GM12878 (cell line): Measurements from ENCODE around the gene ZNF827.

Experiments
- KDM1A ChIP-seq: fragments of 200-600 bp; sonication (generic); IDR thresholded peaks from 2 replicates; pipeline ENCODE4 v1.6.1; 2016; ENCODE audit warnings: borderline replicate concordance
- POLR2AphosphoS5 ChIP-seq: IDR thresholded peaks from 2 replicates; pipeline ENCODE4 v1.6.1; 2011; ENCODE audit warnings: mild to moderate bottlenecking, low read length, inconsistent platforms
- RAD21 ChIP-seq: IDR thresholded peaks from 2 replicates; pipeline ENCODE4 v1.6.1; 2011; ENCODE audit warnings: mild to moderate bottlenecking, low read depth, low read length, moderate library complexity; ENCODE audit not compliant: insufficient read depth
- RBBP5 ChIP-seq: fragments of 200-600 bp; sonication (generic); conservative IDR thresholded peaks from 2 replicates; pipeline ENCODE4 v1.6.1; 2016
- SRF ChIP-seq, 2 experiments: IDR thresholded peaks; 2 replicates each; pipeline ENCODE4 v1.6.1; 2011; ENCODE audit warnings: low read depth in 2 of 2, low read length in 2 of 2, mild to moderate bottlenecking in 1 of 2, moderate library complexity in 1 of 2
- TARDBP ChIP-seq: IDR thresholded peaks from 2 replicates; pipeline ENCODE4 v1.6.1; 2016; ENCODE audit warnings: borderline replicate concordance
- TF ChIP-seq, protein P1 (sequence below), 3 experiments: IDR thresholded peaks in 2 of 3; conservative IDR thresholded peaks in 1 of 3; 2 replicates each; pipeline ENCODE4 v1.5.1; 2011; ENCODE audit warnings: low read depth in 3 of 3, low read length in 3 of 3, mild to moderate bottlenecking in 3 of 3, control low read depth in 2 of 3, moderate library complexity in 2 of 3, inconsistent platforms in 1 of 3, mixed read lengths in 1 of 3; ENCODE audit not compliant: control insufficient read depth in 2 of 3, insufficient read depth in 1 of 3; ENCODE audit errors: extremely low read depth in 1 of 3
- TF ChIP-seq, protein P2 (sequence below): IDR thresholded peaks from 2 replicates; pipeline ENCODE4 v1.6.1; 2012; ENCODE audit warnings: low read depth, low read length, improper control_type of control experiment
- TF ChIP-seq, protein P3 (sequence below): fragments of 450-650 bp; IDR thresholded peaks from 2 replicates; pipeline ENCODE4 v1.6.1; 2017; ENCODE audit warnings: mild to moderate bottlenecking, low read depth, inconsistent platforms; ENCODE audit not compliant: poor library complexity, severe bottlenecking

DNA sequence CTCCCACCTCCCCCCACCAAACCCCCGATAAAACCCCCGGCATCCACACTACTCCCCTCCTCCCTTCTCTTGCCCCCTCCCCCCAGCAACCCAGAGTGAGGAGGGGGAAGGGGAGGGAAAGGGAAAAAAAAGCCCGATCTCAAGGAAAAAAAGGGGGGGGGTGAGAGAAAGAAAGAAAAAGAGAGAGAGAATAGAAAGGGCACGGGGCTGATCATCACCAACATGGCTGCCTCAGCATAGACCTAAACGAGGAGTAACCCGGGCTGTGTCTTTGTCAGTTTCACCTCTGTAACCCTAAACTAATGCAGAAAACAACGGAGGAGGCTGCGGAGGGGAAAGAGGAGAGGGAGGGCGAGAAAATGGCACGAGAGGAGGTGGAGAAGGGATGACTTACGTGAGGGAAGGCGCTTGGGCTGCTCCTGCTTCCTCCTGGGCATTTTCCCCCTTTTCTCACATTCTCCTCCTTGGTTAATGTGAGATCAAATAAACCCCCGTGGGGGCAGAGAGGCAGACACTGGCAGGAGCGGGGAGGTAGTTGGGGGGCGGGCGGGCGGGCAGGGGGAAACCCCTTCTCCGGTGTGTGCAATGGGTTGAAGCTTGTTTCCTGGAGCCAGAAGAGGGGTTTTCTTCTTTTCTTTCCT lies 532 bp downstream of the ZNF827 start:
- TF ChIP-seq SRF (IDR thresholded peaks at IDR 0.05; ENCODE audit: low read depth in 2 of 2, low read length in 2 of 2): no peak
- TF ChIP-seq POLR2AphosphoS5: no peak; the same call in 1 of the 2 replicates
- TF ChIP-seq, protein P1, sequence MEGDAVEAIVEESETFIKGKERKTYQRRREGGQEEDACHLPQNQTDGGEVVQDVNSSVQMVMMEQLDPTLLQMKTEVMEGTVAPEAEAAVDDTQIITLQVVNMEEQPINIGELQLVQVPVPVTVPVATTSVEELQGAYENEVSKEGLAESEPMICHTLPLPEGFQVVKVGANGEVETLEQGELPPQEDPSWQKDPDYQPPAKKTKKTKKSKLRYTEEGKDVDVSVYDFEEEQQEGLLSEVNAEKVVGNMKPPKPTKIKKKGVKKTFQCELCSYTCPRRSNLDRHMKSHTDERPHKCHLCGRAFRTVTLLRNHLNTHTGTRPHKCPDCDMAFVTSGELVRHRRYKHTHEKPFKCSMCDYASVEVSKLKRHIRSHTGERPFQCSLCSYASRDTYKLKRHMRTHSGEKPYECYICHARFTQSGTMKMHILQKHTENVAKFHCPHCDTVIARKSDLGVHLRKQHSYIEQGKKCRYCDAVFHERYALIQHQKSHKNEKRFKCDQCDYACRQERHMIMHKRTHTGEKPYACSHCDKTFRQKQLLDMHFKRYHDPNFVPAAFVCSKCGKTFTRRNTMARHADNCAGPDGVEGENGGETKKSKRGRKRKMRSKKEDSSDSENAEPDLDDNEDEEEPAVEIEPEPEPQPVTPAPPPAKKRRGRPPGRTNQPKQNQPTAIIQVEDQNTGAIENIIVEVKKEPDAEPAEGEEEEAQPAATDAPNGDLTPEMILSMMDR (IDR thresholded peaks at IDR 0.05 in 2 of 3, conservative IDR thresholded peaks at IDR 0.05 in 1 of 3; ENCODE audit: control insufficient read depth in 2 of 3, extremely low read depth in 1 of 3, insufficient read depth in 1 of 3, low read depth in 3 of 3, low read length in 3 of 3): no peak
- TF ChIP-seq RBBP5: no peak
- TF ChIP-seq, protein P2, sequence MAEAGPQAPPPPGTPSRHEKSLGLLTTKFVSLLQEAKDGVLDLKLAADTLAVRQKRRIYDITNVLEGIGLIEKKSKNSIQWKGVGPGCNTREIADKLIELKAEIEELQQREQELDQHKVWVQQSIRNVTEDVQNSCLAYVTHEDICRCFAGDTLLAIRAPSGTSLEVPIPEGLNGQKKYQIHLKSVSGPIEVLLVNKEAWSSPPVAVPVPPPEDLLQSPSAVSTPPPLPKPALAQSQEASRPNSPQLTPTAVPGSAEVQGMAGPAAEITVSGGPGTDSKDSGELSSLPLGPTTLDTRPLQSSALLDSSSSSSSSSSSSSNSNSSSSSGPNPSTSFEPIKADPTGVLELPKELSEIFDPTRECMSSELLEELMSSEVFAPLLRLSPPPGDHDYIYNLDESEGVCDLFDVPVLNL: no peak
- no peak for TF ChIP-seq RAD21
- TF ChIP-seq KDM1A: no peak
- TF ChIP-seq, protein P3, sequence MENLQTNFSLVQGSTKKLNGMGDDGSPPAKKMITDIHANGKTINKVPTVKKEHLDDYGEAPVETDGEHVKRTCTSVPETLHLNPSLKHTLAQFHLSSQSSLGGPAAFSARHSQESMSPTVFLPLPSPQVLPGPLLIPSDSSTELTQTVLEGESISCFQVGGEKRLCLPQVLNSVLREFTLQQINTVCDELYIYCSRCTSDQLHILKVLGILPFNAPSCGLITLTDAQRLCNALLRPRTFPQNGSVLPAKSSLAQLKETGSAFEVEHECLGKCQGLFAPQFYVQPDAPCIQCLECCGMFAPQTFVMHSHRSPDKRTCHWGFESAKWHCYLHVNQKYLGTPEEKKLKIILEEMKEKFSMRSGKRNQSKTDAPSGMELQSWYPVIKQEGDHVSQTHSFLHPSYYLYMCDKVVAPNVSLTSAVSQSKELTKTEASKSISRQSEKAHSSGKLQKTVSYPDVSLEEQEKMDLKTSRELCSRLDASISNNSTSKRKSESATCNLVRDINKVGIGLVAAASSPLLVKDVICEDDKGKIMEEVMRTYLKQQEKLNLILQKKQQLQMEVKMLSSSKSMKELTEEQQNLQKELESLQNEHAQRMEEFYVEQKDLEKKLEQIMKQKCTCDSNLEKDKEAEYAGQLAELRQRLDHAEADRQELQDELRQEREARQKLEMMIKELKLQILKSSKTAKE: no peak
- no peak for TF ChIP-seq TARDBP
